HG03565 (cell line): ENCODE results near the gene METTL9.
"Not testable (repeated sequence)": the region's sequence is repeated elsewhere in the genome, so short reads cannot be mapped to it uniquely, and the experiment has no call there.

ENCODE experiments used
- ATAC-seq: cut with Tn5 transposase; IDR thresholded peaks from one replicate; pipeline ENCODE4 v1.9.1; 2021; ENCODE audit warnings: mild to moderate bottlenecking, moderate library complexity; ENCODE audit not compliant: unreplicated experiment

METTL9 gene

DNA sequence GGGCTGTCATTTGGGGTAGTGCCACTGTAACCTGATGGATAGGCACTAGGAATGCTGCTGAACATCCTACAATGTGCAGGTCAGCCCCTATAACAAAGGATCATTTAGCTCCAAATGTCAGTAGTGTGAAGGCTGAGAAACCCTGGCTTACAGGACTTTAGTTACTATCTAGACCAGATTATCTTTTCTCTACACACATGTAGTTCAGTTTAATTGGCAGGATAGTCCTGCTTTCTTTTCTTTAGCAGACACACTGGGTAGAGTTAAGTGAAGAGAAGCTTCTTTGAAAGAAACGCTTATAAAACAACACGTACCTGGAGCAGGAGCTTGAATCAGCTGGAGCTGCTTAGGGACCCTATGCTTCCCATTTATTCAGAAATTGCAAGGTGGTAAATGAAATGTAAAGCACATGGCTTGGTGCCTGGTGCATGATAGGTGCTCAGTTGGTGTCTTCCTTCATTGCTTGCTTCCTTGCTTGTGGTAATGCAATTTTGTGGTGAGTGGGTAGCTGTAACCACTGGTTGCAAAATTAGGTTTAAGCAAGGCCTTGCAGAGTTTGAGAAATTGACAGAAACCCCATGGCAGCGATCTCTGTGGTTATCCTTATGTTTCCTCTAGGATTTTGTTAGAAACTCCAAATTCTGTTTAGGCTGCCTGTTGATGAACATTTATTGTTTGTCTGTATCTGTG lies 9.4 kb downstream of the METTL9 start:
- no peak for ATAC-seq

DNA sequence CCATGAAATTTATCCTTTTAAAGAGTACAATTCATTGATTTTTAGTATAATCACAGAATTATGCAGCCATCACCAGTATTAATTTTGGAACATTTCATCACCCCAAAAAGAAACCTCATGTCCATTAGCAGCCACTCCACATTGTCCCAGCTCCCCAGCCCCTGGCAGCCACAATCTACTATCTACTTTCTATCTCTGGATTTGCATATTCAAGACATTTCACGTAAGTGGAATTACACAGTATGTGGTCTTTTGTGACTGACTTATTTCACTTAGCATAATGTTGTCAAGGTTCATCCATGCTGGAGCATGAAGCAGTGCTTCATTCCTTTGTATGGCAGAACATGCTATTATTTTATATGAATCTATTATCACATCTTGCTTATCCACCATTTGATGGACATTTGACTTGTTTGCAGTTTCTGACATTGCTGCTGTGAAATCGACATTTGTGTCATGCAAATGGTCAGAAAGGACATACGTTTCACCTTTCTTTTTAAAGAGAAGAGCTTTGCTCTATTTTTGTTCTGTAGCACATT lies 10.7 kb downstream of the METTL9 start:
- ATAC-seq = no peak

DNA sequence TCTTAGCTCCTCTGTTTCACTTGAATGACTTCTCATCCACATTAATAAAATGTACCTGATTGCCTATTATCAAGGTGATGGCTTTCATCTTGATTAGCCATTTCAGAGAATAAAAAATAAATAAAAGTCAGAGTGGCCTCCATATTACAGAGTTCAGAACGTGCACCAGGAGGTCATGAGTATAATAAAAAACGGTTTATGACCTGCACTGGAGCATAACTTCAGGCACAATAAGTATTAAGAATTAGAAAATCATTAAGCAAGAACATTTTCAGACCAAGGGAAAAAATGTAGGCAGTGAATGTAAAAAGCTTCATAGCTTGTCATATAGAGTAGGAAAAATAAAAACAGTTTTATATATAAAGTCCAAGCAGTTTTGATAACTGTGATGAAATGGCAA lies 11.4 kb downstream of the METTL9 start:
- no peak for ATAC-seq

DNA sequence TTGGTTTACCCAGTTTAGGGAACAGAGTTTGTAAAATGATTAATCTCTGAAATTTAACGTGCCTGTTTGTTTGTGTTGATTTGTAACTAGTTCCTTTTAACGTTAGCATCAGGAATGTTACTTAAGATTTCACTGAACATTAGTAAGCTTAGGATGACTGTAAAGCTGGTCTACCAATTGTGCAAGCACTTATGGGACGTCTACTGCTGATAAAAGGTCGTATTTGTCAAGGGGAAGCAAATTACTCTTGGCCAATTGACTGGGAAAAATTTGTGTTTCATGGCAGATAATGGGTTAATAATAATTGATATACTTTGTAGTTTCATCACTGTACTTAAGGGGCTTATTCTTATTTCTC lies 11.8 kb downstream of the METTL9 start:
- ATAC-seq = no peak

DNA sequence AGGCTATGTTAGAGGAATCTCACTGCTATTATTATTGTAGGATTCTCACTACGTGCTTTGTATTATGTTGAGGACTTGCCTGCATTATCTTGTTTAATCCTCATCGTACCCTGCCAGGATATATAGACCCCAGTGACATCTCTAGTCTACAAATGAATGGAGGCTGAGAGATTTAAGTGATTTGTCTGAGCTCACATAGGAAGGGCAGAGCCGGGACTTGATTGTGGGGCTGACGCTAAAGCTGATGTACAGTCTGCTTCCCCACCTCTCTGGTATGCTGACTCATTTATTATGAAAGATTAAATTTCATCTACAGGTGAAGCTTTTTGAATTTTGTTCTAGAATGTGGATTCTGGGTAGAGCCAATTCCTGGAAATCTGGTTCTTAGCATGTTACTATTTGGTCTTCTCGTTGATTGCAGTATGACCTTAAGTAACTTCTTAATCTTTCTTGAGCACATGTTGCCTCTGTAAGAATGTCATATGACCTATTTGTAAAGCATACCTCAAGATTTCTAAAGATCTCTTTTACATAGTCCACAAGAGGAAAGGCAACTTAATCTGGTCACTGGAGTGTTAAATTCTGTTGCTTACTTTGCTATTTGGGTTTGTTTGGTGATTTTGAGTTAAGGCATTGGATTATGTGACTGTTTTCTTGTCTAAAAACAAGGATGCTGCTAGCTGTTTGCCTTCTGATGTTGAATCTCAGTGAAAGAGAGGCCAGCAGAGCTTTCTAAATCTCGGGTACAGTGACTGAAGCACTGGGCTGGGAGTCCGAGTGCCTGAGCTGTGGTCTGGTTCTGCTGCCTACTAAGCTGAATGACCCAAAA lies 12.4 kb downstream of the METTL9 start:
- ATAC-seq = no peak

DNA sequence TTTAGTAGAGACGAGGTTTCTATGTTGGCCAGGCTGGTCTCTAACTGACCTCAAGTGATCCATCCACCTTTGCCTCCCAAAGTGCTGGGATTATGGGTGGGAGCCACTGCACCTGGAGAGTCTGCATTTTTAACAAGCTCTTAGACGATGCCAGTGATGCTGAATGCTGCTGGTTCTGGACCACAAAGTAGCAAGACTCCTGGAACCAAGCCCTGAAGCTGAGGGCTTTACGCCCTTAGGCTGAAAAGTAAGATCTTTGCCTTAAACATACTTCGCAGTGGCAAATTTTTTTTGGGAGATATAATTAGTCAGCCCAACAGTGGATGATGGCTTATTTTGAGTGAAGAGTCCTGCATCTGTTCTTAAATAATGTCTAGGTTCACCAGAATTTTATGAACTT lies 14.0 kb downstream of the METTL9 start:
- ATAC-seq = no peak

DNA sequence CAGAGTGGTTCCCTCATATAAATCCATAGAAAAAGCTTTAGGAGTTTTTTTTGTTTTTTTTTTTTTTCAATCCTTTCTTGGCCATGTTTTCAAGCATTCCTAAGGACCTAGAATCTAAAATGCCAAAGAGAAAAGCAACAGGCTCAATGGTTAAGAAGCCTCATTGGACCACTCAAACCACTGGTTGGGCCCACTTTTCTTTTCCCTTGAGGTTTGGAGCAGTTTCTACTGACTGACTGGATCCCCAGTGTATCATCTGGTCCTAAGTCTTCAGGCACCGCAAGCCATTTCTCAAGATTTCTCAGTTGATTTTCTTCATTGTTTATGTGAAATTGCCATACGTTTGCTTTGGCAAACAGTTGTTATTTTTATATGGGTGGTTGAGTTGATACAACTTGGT lies 14.4 kb downstream of the METTL9 start:
- no peak for ATAC-seq

DNA sequence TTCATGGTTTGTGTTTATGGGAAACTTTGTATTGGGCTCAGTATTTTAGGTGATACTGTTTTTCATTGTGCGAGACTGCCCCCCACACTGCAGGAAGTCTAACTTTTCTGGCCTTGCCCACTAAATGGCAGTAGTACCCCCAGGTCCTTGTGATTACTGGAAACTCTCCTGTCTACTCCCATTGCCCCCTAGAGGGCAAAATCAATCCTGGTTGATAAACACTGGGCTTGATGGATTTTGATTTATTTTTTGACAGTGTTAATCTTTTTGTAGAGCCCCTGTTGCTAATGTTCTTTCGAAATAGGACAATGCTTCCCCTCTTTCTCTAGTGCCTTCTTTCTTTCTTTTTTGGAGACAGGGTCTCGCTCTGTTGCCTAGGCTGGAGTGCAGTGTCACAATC lies 15.5 kb downstream of the METTL9 start:
- no peak for ATAC-seq

DNA sequence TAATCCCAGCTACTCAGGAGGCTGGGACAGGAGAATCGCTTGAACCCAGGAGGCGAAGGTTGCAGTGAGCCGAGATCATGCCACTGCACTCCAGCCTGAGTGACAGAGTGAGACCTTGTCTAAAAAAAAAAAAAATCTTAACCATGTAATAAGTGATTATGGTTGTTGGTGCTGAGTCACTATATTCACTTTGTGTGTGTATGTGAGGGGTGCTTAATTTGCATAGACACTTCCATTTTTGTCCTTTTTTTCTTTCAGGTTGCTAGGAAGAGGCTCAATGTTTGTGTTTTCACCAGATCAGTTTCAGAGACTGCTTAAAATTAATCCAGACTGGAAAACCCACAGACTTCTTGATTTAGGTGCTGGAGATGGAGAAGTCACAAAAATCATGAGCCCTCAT lies 18.2 kb downstream of the METTL9 start:
- ATAC-seq = no peak

DNA sequence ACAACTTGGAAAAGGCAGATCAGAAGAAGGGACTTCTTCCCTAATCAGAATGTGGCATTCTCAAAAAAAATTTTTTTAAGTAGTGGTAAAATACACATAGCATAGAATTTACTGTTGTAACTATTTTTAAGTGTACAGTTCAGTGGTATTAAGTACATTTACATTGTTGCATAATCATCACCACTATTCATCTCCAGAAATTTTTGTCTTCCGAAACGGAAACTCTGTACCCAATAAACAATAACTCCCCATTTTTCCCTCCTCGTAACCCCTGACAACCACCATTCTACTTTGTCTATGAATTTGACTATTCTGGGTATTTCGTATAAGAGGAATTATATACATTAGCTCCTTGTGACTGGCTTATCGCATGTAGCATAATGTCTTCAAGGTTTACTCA lies 18.9 kb downstream of the METTL9 start:
- ATAC-seq = no peak

DNA sequence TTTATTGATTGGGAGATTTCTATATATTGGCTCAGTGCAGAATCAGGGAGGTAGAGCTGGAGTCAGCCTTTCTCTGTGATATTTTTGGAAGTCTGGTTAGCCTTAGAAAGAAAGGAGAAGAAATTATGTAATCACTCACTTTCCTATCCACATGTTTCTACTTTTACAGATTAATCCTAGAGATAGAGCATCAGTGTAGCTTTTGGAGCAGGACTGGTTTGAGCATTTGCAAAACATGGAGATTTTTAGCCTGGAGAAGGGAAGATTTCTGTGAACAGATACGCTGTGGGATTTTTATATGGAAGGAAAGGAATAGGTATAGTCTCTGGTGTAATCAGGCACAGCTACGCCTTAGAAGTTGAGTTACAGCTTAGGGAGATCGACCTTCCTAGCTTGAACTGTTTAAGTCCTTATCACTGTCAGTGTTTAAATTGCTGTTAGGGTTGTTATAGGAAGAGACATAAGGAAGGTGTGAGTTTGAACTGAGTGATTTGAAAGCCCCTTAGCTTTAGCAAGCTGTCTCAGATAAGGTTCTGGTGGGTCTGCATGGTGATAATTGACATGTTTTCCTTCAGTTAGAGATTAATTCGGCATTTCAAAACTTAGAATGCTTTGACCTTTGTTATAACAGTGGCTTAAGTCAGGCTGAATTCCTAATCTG lies 20.5 kb downstream of the METTL9 start:
- ATAC-seq = no peak

DNA sequence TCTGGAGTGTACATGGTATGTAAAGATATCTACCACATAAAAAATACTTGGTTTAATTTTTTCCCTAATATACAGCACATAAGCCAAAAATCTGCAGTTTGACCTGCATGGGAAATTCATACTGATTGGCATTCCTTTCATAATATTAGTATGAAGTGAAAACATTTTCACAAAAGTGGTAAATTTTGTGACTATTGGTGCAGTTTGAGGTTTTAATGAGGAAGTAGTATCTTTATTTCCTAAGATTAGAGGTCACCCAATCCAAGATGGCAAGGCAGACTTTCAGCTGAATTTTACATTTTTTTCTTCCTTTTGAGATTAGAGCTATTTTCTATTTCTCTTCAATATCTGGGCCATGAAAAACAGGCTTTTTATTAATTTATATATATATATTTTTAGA lies 21.2 kb downstream of the METTL9 start:
- ATAC-seq = no peak

DNA sequence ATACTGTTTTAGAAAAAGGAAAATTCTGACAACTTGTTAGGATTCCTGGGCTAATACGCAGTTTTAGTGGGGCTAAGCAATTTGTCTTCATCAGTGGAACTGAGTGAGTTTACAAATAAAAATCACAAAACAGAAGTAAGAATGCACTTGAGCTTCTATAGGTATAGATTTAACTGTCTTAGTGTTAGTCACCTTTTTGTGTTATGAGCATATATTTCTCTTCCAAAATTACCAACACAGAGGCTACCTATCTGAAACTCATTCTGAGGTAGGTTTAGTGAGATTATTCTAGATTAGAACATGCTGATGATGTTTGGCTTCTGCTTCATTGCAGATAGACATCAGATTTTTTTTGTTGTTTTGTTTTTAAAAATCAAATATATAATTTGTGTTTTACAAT lies 23.2 kb downstream of the METTL9 start:
- ATAC-seq = no peak

DNA sequence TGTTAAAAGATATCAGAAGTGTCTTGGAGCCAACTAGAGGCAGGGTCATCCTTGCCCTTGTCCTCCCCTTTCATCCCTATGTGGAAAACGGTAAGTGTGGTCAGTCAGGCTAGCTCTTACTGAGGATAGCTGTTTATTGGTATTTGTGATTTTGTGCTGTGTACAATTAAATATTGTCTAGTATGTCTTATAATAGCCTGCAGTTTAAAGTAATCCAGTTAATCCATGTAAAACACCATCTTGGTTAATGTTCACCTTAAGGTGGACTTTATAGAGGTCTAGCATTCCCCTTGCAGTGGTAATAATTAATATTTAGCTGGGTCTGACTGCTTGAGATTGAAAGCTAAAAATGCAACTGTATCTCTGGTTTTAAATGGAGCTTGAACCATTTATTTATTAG lies 25.6 kb downstream of the METTL9 start:
- ATAC-seq = no peak

DNA sequence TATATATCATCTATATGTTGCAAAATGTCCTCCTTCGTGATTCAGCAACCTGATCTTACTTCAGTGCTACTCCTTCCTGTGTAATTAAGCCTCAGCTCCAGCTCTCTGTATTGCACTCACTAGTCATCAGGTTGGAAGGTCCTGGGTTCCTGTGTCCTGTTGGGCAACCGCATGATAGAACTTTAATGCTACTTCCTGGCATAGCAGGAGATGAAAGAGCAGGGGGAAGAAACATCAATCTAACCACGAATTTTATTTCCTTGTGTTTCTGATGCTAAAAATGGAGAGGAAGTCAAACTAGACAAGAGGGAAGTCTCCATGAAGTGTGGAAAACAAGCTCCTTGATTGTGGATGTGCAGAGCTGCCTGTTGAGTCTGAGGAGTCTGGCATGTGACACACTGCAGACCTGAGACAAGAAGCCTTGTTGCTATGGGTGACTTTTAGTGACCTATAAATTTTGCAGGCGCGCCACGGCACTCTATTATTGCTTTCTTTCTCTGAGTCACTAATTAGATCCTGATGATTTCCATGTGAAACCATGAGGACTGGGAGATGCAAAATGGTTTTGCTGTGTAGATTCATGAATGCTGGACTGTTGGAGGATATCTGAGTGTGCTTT lies 27.4 kb downstream of the METTL9 start:
- no peak for ATAC-seq

DNA sequence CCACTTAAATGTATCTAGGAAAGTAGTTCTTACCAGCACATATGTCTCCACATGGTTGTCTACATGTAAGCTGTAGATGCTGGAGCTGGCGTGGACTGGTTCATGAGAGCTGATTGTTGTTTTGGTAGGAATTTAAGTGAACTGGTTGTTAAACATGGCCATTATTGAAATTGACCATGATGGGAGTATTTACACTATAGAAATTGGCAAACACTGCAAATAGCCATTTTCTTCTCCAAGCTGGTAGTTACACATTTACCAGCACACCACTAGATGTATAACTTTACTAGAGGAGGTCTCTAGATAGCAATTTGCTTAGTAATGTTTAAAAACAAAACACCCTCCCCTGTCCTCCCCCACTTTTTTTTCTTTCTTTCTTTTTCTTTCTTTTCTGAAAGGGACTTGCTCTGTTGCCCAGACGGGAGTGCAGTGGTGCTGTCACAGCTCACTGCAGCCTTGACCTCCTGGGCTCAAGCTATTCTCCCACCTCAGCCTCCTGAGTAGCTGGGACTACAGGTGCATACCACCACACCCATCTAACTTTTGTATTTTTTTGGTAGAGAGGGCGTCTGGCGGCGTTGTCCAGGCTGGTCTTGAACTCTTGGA lies 28.8 kb downstream of the METTL9 start:
- ATAC-seq = no peak

DNA sequence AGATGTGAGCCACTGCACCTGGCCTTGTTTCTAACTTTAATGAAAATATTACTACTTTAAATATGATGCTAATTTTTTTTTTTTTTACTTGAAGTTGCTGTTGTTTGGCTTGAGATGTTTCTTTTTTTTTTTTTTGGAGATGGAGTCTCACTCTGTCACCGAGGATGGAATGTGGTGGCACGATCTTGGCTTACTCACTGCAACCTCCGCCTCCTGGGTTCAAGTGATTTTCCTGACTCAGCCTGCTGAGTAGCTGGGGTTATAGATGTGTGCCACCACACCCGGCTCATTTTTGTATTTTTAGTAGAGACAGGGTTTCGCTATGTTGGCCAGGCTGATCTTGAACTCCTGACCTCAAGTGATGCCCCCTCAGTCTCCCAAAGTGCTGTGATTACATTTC lies 29.4 kb downstream of the METTL9 start:
- ATAC-seq = no peak

DNA sequence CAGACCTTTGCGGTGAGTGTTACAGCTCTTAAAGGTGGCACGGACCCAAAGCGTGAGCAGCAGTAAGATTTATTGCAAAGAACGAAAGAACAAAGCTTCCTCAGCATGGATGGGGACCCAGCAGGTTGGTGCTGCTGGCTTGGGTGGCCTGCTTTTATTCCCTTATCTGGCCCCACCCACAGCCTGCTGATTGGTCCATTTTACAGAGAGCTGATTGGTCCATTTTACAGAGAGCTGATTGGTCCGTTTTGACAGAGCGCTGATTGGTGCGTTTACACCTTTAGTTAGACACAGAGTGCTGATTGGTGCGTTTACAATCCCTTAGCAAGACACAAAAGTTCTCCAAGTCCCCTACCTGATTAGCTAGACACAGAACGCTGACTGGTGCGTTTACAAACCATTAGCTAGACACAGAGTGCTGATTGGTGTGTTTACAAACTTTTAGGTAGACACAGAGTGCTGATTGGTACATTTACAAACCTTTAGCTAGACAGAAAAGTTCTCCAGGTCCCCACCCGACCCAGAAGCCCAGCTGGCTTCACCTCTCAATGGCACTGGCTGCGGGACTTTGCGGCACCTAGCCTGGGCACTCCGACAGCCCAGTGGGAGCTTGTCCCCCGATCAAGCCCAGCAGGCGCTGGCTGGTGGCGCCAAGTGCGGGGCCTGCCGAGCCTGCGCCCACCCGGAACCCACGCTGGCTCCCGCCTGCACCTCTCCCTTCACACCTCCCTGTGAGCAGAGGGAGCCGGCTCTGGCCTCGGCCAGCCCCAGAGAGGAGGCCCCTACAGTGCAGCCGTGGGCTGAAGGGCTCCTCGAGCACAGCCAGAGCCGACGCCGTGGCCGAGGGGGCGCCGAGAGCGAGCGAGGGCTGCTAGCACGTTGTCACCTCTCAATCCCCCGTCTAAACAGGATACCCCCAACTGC lies 30.5 kb downstream of the METTL9 start:
- not testable (repeated sequence) for ATAC-seq

DNA sequence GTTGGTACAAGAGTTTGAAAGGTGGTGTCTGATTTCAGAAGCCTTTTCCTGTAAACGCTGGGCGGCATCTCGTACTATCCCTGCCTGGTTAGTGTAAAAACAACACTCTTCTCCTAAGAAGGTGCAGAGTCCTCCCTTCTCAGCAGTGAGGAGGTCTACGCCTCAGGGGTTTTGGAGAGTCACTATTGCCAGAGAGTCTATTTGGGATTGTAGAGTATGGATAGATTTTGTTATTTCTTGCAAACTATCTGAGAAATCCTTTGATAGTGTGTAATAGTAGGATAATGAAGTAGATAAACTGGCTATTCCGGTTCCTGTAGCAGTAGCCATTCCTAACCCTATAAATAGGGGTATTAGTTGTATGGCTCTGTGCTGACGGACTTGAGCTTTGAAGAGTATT lies 31.5 kb downstream of the METTL9 start:
- not testable (repeated sequence) for ATAC-seq

DNA sequence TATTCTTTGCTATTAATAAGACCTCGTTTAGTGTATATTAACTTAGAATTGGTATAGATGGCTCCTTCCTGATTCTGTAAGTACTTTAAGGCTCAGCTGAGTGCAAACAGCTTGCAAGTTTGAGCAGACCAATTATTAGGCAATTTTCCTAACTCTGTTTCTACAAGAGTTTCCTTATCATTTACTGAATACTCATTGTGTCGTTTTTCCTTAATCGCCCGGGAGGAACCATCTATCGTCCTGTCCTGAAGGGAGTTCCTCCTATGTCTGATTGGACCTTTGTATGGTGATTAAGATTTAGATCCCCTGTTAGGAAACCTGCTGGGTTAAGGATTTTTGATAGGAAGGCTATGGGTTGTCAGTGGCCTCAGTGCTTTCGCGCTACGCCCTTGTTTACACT lies 32.0 kb downstream of the METTL9 start:
- ATAC-seq = not testable (repeated sequence)
